HepG2 (cell line): ENCODE data around the gene NEUROD1. TPM values are rescaled to one million over a fixed set of nuclear protein-coding genes. Genes with fewer than 3 reads are reported as not detected.

ENCODE experiments used
- ATAC-seq: fragments of 200-7000 bp; cut with Tn5 transposase; 3 replicates; pipeline ENCODE4 v1.9.1; 2020; ENCODE audit warnings: mild to moderate bottlenecking, moderate library complexity
- BruUV-seq: library from RNA; stranded (reverse); fragments of 400-500 nt; replicated peaks from 2 replicates; lab custom pipeline; 2021; lab: Mats Ljungman, UMichigan
- CTCF ChIA-PET: fragments of 300-600 bp; formaldehyde crosslinking; extraction: SDS; loops from one replicate; lab custom pipeline; 2021; ENCODE audit warnings: low total read pairs, inconsistent platforms, low intra/inter-chr PET ratio; lab: Yijun Ruan, JAX
- POLR2A ChIA-PET: fragments of 350-600 bp; sonication (Branson Sonifier 250); formaldehyde crosslinking; loops from one replicate; lab custom pipeline; 2020; ENCODE audit warnings: antibody characterized with exemption, inconsistent platforms; lab: Yijun Ruan, JAX
- DNase-seq: peaks from one replicate; pipeline ENCODE4 v3.0.0-alpha.2; 2015; ENCODE audit warnings: low spot score
- FAIRE-seq: peaks from 3 replicates; lab custom pipeline; 2011; peaks lifted over from hg19 to GRCh38; lab: Jason Lieb, UNC
- H2AFZ ChIP-seq: one replicate; pipeline ENCODE4 v1.6.1; 2011; ENCODE audit warnings: low read length, inconsistent platforms
- H3K27ac ChIP-seq: fragments of 300-600 bp; 3 replicates; pipeline ENCODE4 v1.8.0; 2011; ENCODE audit warnings: mixed run types, mild to moderate bottlenecking, mixed read lengths, low read length, inconsistent platforms; ENCODE audit not compliant: insufficient read depth; ENCODE audit errors: extremely low read length
- H3K27me3 ChIP-seq, 2 experiments: fragments of 200-600 bp in 1 of 2; 2 replicates in 1 of 2; 3 replicates in 1 of 2; pipeline versions ENCODE4 v1.6.0 to v1.8.0; 2011; ENCODE audit warnings: low read length in 2 of 2, mild to moderate bottlenecking in 2 of 2, moderate library complexity in 2 of 2, inconsistent platforms in 1 of 2; ENCODE audit not compliant: insufficient read depth in 2 of 2, control insufficient read depth in 1 of 2
- H3K36me3 ChIP-seq, 2 experiments: fragments of 200-600 bp in 1 of 2; replicated peaks in 1 of 2; 2 replicates in 1 of 2; 3 replicates in 1 of 2; pipeline versions ENCODE4 v1.5.1 to v1.8.0; 2011; ENCODE audit warnings: low read length in 2 of 2, inconsistent platforms in 1 of 2; ENCODE audit not compliant: insufficient read depth in 2 of 2, control insufficient read depth in 1 of 2
- H3K4me1 ChIP-seq: 2 replicates; pipeline ENCODE4 v1.5.1; 2012; ENCODE audit warnings: low read length, inconsistent platforms; ENCODE audit not compliant: insufficient read depth
- H3K4me2 ChIP-seq: 2 replicates; pipeline ENCODE4 v1.6.0; 2011; ENCODE audit warnings: low read depth, low read length, inconsistent platforms
- H3K4me3 ChIP-seq, 3 experiments: fragments of 200-600 bp in 1 of 3; sonication (generic), shearing (Covaris generic) in 1 of 3; replicated peaks in 1 of 3; 2 replicates each; pipeline ENCODE4 v1.5.1; 2011 to 2016; ENCODE audit warnings: low read length in 3 of 3, inconsistent platforms in 2 of 3, low read depth in 2 of 3, mild to moderate bottlenecking in 2 of 3, control low read depth in 1 of 3, mixed read lengths in 1 of 3; ENCODE audit not compliant: insufficient read depth in 1 of 3
- H3K79me2 ChIP-seq: one replicate; pipeline ENCODE4 v1.6.1; 2011; ENCODE audit warnings: low read length, inconsistent platforms; ENCODE audit not compliant: insufficient read depth
- H3K9ac ChIP-seq: 2 replicates; pipeline ENCODE4 v1.6.0; 2011; ENCODE audit warnings: mild to moderate bottlenecking, low read depth, low read length, inconsistent platforms; ENCODE audit not compliant: insufficient read depth
- H3K9me3 ChIP-seq: 2 replicates; pipeline ENCODE4 v1.5.1; 2012; ENCODE audit warnings: mild to moderate bottlenecking, low read length
- H4K20me1 ChIP-seq: 2 replicates; pipeline ENCODE4 v1.6.0; 2011; ENCODE audit warnings: inconsistent platforms, mild to moderate bottlenecking, low read length, moderate library complexity; ENCODE audit not compliant: insufficient read depth
- CAMTA2 ChIP-seq: sonication (generic); formaldehyde crosslinking; IDR thresholded peaks from 2 replicates; pipeline ENCODE4 v1.4.0; 2020; ENCODE audit warnings: mild to moderate bottlenecking, missing genetic modification reagents, borderline replicate concordance
- DDIT3 ChIP-seq: sonication (generic); formaldehyde crosslinking; IDR thresholded peaks from 2 replicates; pipeline ENCODE4 v1.4.0; 2020; ENCODE audit warnings: mild to moderate bottlenecking, missing genetic modification reagents
- GZF1 ChIP-seq: sonication (generic); formaldehyde crosslinking; IDR thresholded peaks from 2 replicates; pipeline ENCODE4 v1.5.1; 2020; ENCODE audit warnings: mild to moderate bottlenecking, missing genetic modification reagents
- POGZ ChIP-seq: sonication (generic); formaldehyde crosslinking; IDR thresholded peaks from 2 replicates; pipeline ENCODE4 v1.4.0; 2020; ENCODE audit warnings: mild to moderate bottlenecking, missing genetic modification reagents
- SAP130 ChIP-seq: IDR thresholded peaks from 2 replicates; pipeline ENCODE4 v1.6.1; 2016; ENCODE audit warnings: low read depth
- XBP1 ChIP-seq: sonication (generic); formaldehyde crosslinking; IDR thresholded peaks from 2 replicates; pipeline ENCODE4 v1.5.0; 2020; ENCODE audit warnings: missing genetic modification reagents
- ZNF138 ChIP-seq: sonication (generic); formaldehyde crosslinking; IDR thresholded peaks from 2 replicates; pipeline ENCODE4 v1.5.0; 2020; ENCODE audit warnings: mild to moderate bottlenecking, low read depth, missing genetic modification reagents
- ZNF280D ChIP-seq: sonication (generic); formaldehyde crosslinking; IDR thresholded peaks from 2 replicates; pipeline ENCODE4 v1.5.1; 2020; ENCODE audit warnings: mild to moderate bottlenecking, missing genetic modification reagents
- ZNF558 ChIP-seq: sonication (generic); formaldehyde crosslinking; IDR thresholded peaks from 2 replicates; pipeline ENCODE4 v1.9.0; 2022; ENCODE audit warnings: mild to moderate bottlenecking, missing genetic modification reagents, borderline replicate concordance
- ZNF687 ChIP-seq: sonication (generic); formaldehyde crosslinking; IDR thresholded peaks from 2 replicates; pipeline ENCODE4 v1.5.1; 2020; ENCODE audit warnings: mild to moderate bottlenecking, missing genetic modification reagents, moderate library complexity
- ZNF7 ChIP-seq: IDR thresholded peaks from 2 replicates; pipeline ENCODE4 v1.6.1; 2016; ENCODE audit warnings: missing biosample characterization, missing genetic modification reagents
- ZNF777 ChIP-seq: sonication (generic); formaldehyde crosslinking; IDR thresholded peaks from 2 replicates; pipeline ENCODE4 v1.4.0; 2020; ENCODE audit warnings: missing genetic modification reagents
- in situ Hi-C: cut with HindIII; loops from 2 replicates; pipeline ENCODE4 v1.10.0; 2017; ENCODE audit warnings: low pct_unique_long_range_greater_than_20kb; ENCODE audit not compliant: extremely low pct_ligation_motif_present
- intact Hi-C: fragments of 100-400 bp; cut with micrococcal nuclease; formaldehyde crosslinking; loops from one replicate; pipeline ENCODE4 v1.10.0; 2022; ENCODE audit not compliant: unreplicated experiment
- polyA plus RNA-seq, 8 experiments: library from polyadenylated mRNA; depleted of rRNA in 3 of 8; stranded (reverse) in 7 of 8; unstranded in 1 of 8; fragments of >200 nt; fragmentation: Illumina TruSeq in 4 of 8; extraction: Trizol in 4 of 8; gene quantifications; 2 replicates each; pipeline versions ENCODE4 v1.2.1 to v1.2.3, GENCODE V29; 2011 to 2016; ENCODE audit warnings: low read depth in 4 of 8, missing spikeins in 1 of 8, mixed read lengths in 1 of 8; ENCODE audit not compliant: insufficient read depth in 1 of 8
- total RNA-seq, 5 experiments: library from RNA; depleted of rRNA; stranded (reverse); fragments of >200 nt; fragmentation: Illumina TruSeq; extraction: Trizol; gene quantifications; 2 replicates each; pipeline ENCODE4 v1.2.3, GENCODE V29; 2016; ENCODE audit warnings: low read depth in 1 of 5

Gene NEUROD1
- total and polyA plus RNA-seq, 2 of the 13 experiments (the other 11 are each of a cell fraction or from before 2014, with no cell fraction given): not detected

- TF ChIP-seq ZNF280D (CRISPR knock-in tag): no peak
- TF ChIP-seq XBP1 (CRISPR knock-in tag): no peak
- no peak for TF ChIP-seq POGZ (CRISPR knock-in tag)
- TF ChIP-seq ZNF138: no peak
- TF ChIP-seq ZNF777 (CRISPR knock-in tag): no peak
Measured at GRCh38 chr2:181627545-181627944, 52.8 kb downstream of the NEUROD1 start (continued).

- TF ChIP-seq SAP130 (CRISPR knock-in tag) (no peak), GZF1 (CRISPR knock-in tag) (no peak), ZNF7 (CRISPR knock-in tag) (no peak), ZNF558 (CRISPR knock-in tag) (no peak), CAMTA2 (CRISPR knock-in tag) (no peak), ZNF687 (CRISPR knock-in tag) (no peak), DDIT3 (CRISPR knock-in tag) (no peak)
- H3K9me3 ChIP-seq: no peaks in the 10 kb centered on the region
- no peak for DNase-seq
- no peaks in the 10 kb centered on the region for H3K36me3 ChIP-seq
- FAIRE-seq: no peak
- no peaks in the 10 kb centered on the region for H4K20me1 ChIP-seq
- no peak for ATAC-seq
- H3K27ac ChIP-seq: no peak overlapping the region
- no peak overlapping the region for H3K4me3 ChIP-seq
- POLR2A ChIA-PET: no interaction called here
- no peaks in the 10 kb centered on the region for H3K4me1 ChIP-seq
- CTCF ChIA-PET: no interaction called here
- no peaks in the 10 kb centered on the region for H3K79me2 ChIP-seq
- intact Hi-C loops: no loop called here
- H2AFZ ChIP-seq: no peak overlapping the region
- in situ Hi-C loops: no loop called here
- no peak overlapping the region for H3K9ac ChIP-seq
- H3K4me2 ChIP-seq: no peak overlapping the region
- no TSS peak for BruUV-seq
- no peaks in the 10 kb centered on the region for H3K27me3 ChIP-seq
Measured at GRCh38 chr2:181626671-181627070, 53.6 kb downstream of the NEUROD1 start.
